Vagina (tissue), 2 donors: Measurements from ENCODE around the gene PPP3CA. TPM values are rescaled to one million over a fixed set of nuclear protein-coding genes. Genes with fewer than 3 reads are reported as not detected.

Source experiments
- DNase-seq, 2 donors: peaks; one replicate each; pipeline ENCODE4 v3.0.0-alpha.2; 2017; ENCODE audit errors: extremely low spot score in 2 of 2
- H3K27ac ChIP-seq: fragments of 200-600 bp; sonication (generic); one replicate; pipeline ENCODE4 v1.5.1; 2019
- H3K27me3 ChIP-seq: fragments of 200-600 bp; sonication (generic); one replicate; pipeline ENCODE4 v1.5.1; 2019
- H3K36me3 ChIP-seq, 2 donors: fragments of 200-600 bp; sonication (generic); one replicate each; pipeline ENCODE4 v1.5.1; 2017 to 2019
- H3K4me1 ChIP-seq: fragments of 200-600 bp; sonication (generic); one replicate; pipeline ENCODE4 v1.5.1; 2019
- H3K4me3 ChIP-seq, 2 donors: fragments of 200-600 bp; sonication (generic); 1 replicate in 1 of 2; 2 replicates in 1 of 2; pipeline ENCODE4 v1.5.1; 2016 to 2019
- H3K9me3 ChIP-seq: fragments of 200-600 bp; sonication (generic); one replicate; pipeline ENCODE4 v1.5.1; 2019
- CTCF ChIP-seq, 3 experiments: fragments of 450-650 bp in 2 of 3; fragments of 200-600 bp in 1 of 3; sonication (generic) in 1 of 3; IDR thresholded peaks; one replicate each; pipeline ENCODE4 v1.5.1; 2017 to 2019; ENCODE audit warnings: antibody characterized with exemption in 3 of 3, mild to moderate bottlenecking in 2 of 3, moderate library complexity in 2 of 3
- POLR2A ChIP-seq, 2 donors: fragments of 450-650 bp; IDR thresholded peaks; one replicate each; pipeline ENCODE4 v1.6.1; 2017; ENCODE audit warnings: antibody characterized with exemption in 2 of 2, mild to moderate bottlenecking in 2 of 2, moderate library complexity in 2 of 2
- POLR2AphosphoS5 ChIP-seq, 2 donors: sonication (generic); formaldehyde crosslinking; IDR thresholded peaks; one replicate each; pipeline ENCODE4 v1.9.0; 2017; ENCODE audit warnings: antibody characterized with exemption in 2 of 2, mild to moderate bottlenecking in 2 of 2, low read depth in 1 of 2; ENCODE audit not compliant: insufficient read depth in 1 of 2
- intact Hi-C: fragments of 100-400 bp; cut with DNase I; formaldehyde crosslinking; loops from one replicate; pipeline ENCODE4 v1.15.1; 2023
- total RNA-seq: library from RNA; depleted of rRNA; stranded (reverse); fragments of >200 nt; gene quantifications from one replicate; pipeline ENCODE4 v1.2.3, GENCODE V29; 2016

The PPP3CA gene
- total RNA-seq, 1 donor from 2014 or later: 45.9 TPM

GRCh38 chr4:101291198-101291597 lies 56.1 kb downstream of the PPP3CA start:
- H3K36me3 ChIP-seq: no peaks in the 10 kb centered on the region
- no peak overlapping the region for H3K27ac ChIP-seq
- no peaks in the 10 kb centered on the region for H3K27me3 ChIP-seq
- intact Hi-C loops: no loop called here
- no peak for TF ChIP-seq POLR2AphosphoS5 (IDR thresholded peaks at IDR 0.05; ENCODE audit: insufficient read depth in 1 of 2, low read depth in 1 of 2)
- TF ChIP-seq CTCF (IDR thresholded peaks at IDR 0.05): no peak
- TF ChIP-seq POLR2A (IDR thresholded peaks at IDR 0.05): no peak
- H3K9me3 ChIP-seq: no peaks in the 10 kb centered on the region
- no peak for DNase-seq
- H3K4me1 ChIP-seq: peaks cover 43% of the 10 kb centered on the region
- no peak overlapping the region for H3K4me3 ChIP-seq

GRCh38 chr4:101290654-101291053 lies 56.7 kb downstream of the PPP3CA start:
- Histone ChIP-seq H3K36me3 (no peaks in the 10 kb centered on the region), H3K9me3 (no peaks in the 10 kb centered on the region), H3K27ac (no peak overlapping the region), H3K27me3 (no peaks in the 10 kb centered on the region), H3K4me1 (peaks cover 48% of the 10 kb centered on the region), H3K4me3 (no peak overlapping the region)
- intact Hi-C loops: no loop called here
- no peak for TF ChIP-seq POLR2A (IDR thresholded peaks at IDR 0.05)
- TF ChIP-seq CTCF (IDR thresholded peaks at IDR 0.05): no peak
- TF ChIP-seq POLR2AphosphoS5 (IDR thresholded peaks at IDR 0.05; ENCODE audit: insufficient read depth in 1 of 2, low read depth in 1 of 2): no peak
- no peak for DNase-seq

DNA sequence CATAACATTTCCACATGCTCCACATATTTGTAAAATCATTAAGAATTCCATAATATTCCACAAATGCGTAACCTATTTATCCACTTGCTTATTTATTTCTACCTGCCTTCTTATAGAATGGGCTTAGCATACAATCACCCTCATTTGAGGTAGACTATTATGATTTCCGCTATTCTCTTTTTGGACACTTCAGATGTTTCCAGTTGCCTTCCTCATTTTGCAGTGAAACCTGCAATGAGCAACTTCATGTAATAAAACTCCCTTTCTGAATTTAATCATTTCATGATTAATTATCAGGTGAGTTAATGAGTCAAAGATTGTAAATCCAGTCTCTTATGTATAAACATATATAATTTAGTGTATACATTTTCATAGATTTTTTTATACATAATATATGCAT lies 58.0 kb downstream of the PPP3CA start:
- peaks cover 60% of the 10 kb centered on the region for H3K4me1 ChIP-seq
- H3K4me3 ChIP-seq: no peak overlapping the region
- H3K36me3 ChIP-seq: no peaks in the 10 kb centered on the region
- DNase-seq: no peak
- no peaks in the 10 kb centered on the region for H3K27me3 ChIP-seq
- intact Hi-C loops: no loop called here
- H3K27ac ChIP-seq: no peak overlapping the region
- H3K9me3 ChIP-seq: no peaks in the 10 kb centered on the region
- no peak for TF ChIP-seq POLR2A (IDR thresholded peaks at IDR 0.05)
- TF ChIP-seq CTCF (IDR thresholded peaks at IDR 0.05): no peak
- no peak for TF ChIP-seq POLR2AphosphoS5 (IDR thresholded peaks at IDR 0.05; ENCODE audit: insufficient read depth in 1 of 2, low read depth in 1 of 2)

DNA sequence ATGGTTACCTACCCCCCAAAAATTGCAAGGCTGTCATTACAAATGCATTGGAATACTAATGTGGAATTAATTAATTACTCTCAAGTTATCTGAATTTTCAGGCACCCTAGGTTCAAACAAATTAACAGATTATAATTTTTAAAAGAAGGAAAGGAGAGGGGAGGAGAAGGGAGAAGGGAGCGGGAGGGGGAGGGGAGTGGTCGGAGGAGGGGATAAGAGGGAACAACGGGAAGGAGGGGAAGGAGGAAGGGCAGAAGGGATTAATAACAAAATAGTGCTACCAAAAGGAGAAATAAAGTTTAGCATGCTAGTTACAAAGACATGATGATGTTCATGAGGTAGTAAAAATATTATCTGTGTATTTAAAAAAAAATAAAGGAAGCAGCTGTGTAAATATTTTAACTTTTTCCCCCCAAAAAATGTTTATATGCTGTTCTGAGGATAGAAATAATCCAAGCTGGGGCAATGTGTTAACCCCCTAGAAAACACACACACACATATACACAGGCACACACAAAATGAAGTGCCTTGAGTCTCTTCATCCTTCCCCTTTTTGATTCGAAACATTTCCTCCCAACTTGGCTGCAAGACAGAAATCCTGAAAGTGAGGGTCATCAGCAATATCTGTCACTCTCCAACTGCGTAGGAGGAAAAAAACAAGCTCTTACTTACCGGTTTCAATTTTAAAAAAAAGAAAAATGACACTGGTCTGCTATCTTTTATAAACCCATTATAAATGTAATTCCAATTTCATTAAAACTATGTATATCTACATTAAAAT lies 58.8 kb downstream of the PPP3CA start:
- no peak for DNase-seq
- intact Hi-C loops: no loop called here
- H3K27ac ChIP-seq: no peak overlapping the region
- no peaks in the 10 kb centered on the region for H3K36me3 ChIP-seq
- H3K9me3 ChIP-seq: no peaks in the 10 kb centered on the region
- peaks cover 60% of the 10 kb centered on the region for H3K4me1 ChIP-seq
- no peak for TF ChIP-seq POLR2AphosphoS5 (IDR thresholded peaks at IDR 0.05; ENCODE audit: insufficient read depth in 1 of 2, low read depth in 1 of 2)
- no peak for TF ChIP-seq CTCF (IDR thresholded peaks at IDR 0.05)
- TF ChIP-seq POLR2A (IDR thresholded peaks at IDR 0.05): no peak
- no peaks in the 10 kb centered on the region for H3K27me3 ChIP-seq
- no peak overlapping the region for H3K4me3 ChIP-seq

DNA sequence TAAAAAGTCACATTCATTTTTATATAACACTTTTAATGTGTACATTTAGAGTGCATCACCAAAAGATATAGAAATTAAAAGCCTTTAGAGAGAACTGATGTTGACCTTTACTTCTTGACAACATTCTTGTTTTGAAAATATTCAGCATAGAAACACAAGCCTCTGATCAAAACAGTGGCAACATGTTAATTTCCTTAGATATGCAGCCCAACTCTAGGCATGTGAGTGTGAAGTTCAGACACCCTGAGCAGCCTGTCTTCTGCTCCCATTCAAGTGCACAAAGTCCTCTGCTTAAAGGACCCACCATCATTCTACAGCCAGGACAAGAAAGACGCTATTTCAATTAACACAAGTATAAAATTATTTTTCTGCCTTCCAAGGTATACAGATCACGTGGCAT lies 60.0 kb downstream of the PPP3CA start:
- Histone ChIP-seq H3K4me3 (no peak overlapping the region), H3K36me3 (no peaks in the 10 kb centered on the region), H3K27ac (no peak overlapping the region), H3K9me3 (no peaks in the 10 kb centered on the region), H3K4me1 (peaks cover 71% of the 10 kb centered on the region), H3K27me3 (no peaks in the 10 kb centered on the region)
- intact Hi-C loops: no loop called here
- no peak for DNase-seq
- TF ChIP-seq POLR2AphosphoS5 (IDR thresholded peaks at IDR 0.05; ENCODE audit: insufficient read depth in 1 of 2, low read depth in 1 of 2) (no peak), POLR2A (IDR thresholded peaks at IDR 0.05) (no peak), CTCF (IDR thresholded peaks at IDR 0.05) (no peak)
